Measurements from ENCODE around the gene RAB36.

DNA sequence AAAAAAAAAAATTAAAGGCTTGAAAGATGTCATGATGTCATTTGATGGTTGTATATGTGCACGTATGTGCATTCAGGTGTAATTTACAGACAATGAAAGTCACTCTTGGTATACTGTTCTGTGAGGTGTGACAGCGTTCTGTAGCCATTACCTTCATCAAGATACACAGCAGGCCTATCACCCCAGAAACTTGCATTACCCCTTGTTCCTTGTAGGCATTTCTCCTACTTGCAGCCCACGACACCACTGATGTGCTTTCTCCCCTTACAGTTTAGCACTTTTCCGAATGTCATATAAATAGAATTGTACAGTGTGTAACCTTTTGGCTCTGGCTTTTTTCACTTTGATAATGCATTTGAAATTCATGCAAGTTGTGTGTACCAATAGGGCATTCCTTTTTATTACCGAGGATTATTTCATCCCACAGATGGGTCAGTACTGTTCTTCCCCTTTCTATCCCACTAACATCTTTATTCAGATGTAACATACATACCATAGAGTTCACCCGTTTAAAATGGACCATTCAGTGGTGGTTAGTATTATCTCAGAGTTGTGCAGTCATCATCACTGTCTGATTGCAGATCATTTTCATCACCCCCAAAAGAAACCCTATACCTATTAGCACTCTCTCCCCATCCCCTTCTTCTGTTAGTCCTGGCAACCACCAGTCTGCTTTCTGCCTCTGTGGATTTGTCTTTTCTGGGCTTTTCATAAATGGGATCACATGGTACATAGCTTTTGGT is 65.3 kb downstream of the RAB36 start:
- TF ChIP-seq TCF7L2 (IDR thresholded peaks at IDR 0.05; ENCODE audit: low read depth, low read length), result no peak
- TF ChIP-seq, protein P1, sequence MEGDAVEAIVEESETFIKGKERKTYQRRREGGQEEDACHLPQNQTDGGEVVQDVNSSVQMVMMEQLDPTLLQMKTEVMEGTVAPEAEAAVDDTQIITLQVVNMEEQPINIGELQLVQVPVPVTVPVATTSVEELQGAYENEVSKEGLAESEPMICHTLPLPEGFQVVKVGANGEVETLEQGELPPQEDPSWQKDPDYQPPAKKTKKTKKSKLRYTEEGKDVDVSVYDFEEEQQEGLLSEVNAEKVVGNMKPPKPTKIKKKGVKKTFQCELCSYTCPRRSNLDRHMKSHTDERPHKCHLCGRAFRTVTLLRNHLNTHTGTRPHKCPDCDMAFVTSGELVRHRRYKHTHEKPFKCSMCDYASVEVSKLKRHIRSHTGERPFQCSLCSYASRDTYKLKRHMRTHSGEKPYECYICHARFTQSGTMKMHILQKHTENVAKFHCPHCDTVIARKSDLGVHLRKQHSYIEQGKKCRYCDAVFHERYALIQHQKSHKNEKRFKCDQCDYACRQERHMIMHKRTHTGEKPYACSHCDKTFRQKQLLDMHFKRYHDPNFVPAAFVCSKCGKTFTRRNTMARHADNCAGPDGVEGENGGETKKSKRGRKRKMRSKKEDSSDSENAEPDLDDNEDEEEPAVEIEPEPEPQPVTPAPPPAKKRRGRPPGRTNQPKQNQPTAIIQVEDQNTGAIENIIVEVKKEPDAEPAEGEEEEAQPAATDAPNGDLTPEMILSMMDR (IDR thresholded peaks at IDR 0.05), result no peak
- TF ChIP-seq, protein P2, sequence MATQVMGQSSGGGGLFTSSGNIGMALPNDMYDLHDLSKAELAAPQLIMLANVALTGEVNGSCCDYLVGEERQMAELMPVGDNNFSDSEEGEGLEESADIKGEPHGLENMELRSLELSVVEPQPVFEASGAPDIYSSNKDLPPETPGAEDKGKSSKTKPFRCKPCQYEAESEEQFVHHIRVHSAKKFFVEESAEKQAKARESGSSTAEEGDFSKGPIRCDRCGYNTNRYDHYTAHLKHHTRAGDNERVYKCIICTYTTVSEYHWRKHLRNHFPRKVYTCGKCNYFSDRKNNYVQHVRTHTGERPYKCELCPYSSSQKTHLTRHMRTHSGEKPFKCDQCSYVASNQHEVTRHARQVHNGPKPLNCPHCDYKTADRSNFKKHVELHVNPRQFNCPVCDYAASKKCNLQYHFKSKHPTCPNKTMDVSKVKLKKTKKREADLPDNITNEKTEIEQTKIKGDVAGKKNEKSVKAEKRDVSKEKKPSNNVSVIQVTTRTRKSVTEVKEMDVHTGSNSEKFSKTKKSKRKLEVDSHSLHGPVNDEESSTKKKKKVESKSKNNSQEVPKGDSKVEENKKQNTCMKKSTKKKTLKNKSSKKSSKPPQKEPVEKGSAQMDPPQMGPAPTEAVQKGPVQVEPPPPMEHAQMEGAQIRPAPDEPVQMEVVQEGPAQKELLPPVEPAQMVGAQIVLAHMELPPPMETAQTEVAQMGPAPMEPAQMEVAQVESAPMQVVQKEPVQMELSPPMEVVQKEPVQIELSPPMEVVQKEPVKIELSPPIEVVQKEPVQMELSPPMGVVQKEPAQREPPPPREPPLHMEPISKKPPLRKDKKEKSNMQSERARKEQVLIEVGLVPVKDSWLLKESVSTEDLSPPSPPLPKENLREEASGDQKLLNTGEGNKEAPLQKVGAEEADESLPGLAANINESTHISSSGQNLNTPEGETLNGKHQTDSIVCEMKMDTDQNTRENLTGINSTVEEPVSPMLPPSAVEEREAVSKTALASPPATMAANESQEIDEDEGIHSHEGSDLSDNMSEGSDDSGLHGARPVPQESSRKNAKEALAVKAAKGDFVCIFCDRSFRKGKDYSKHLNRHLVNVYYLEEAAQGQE (IDR thresholded peaks at IDR 0.05; ENCODE audit: insufficient read depth in 1 of 2, low read depth in 2 of 2, low read length in 1 of 2), result no peak
- no peak for TF ChIP-seq POLR2AphosphoS5 (IDR thresholded peaks at IDR 0.05; ENCODE audit: low read depth, low read length)
- TF ChIP-seq SIN3A (IDR thresholded peaks at IDR 0.05; ENCODE audit: borderline replicate concordance, insufficient read depth, low read depth, low read length), result no peak

All from Panc1 (cell line).